ENCODE measurements around the gene NPLOC4. TPM values are rescaled to one million over a fixed set of nuclear protein-coding genes. Genes with fewer than 3 reads are reported as not detected.
"Not testable (repeated sequence)": the region's sequence is repeated elsewhere in the genome, so short reads cannot be mapped to it uniquely, and the experiment has no call there.

Gene NPLOC4
- total RNA-seq, 2 donors from 2014 or later = 77.7 to 87.3 TPM

GRCh38 chr17:81601525-81602120 is 35.3 kb downstream of the NPLOC4 start:
- DNase-seq (ENCODE audit: low spot score) = no peak
- intact Hi-C loops (cut with DNase I) = loop anchor here (5.0 to 10.0 kb wide), 4 partner anchors 44 to 349 kb away; partner anchors contain the start of gene FSCN2 (in 1 of the 2)

GRCh38 chr17:81599719-81600486 is 37.0 kb downstream of the NPLOC4 start:
- DNase-seq (ENCODE audit: low spot score) = no peak
- intact Hi-C loops (cut with DNase I) = loop anchor here (5.0 to 10.0 kb wide), 4 partner anchors 43 to 348 kb away; partner anchors contain the start of gene FSCN2 (in 1 of the 2)

- intact Hi-C loops (cut with DNase I) = no loop called here
These were observed 43.6 kb downstream of the NPLOC4 start for GRCh38 chr17:81593105-81593871.

GRCh38 chr17:81591971-81592370 is 44.9 kb downstream of the NPLOC4 start:
- intact Hi-C loops (cut with DNase I) = no loop called here
- DNase-seq (ENCODE audit: low spot score) = no peak

More at GRCh38 chr17:81593105-81593871, 43.6 kb downstream of the NPLOC4 start:
- DNase-seq (ENCODE audit: low spot score) = no peak

GRCh38 chr17:81590121-81590520 is 46.8 kb downstream of the NPLOC4 start:
- DNase-seq (ENCODE audit: low spot score) = no peak
- intact Hi-C loops (cut with DNase I) = no loop called here

GRCh38 chr17:81589612-81590011 is 47.3 kb downstream of the NPLOC4 start:
- intact Hi-C loops (cut with DNase I) = no loop called here
- no peak for DNase-seq (ENCODE audit: low spot score)

GRCh38 chr17:81586096-81586495 is 50.8 kb downstream of the NPLOC4 start:
- intact Hi-C loops (cut with DNase I) = no loop called here
- no peak for DNase-seq (ENCODE audit: low spot score)

- intact Hi-C loops (cut with DNase I) = not testable (repeated sequence)
These were observed 52.1 kb downstream of the NPLOC4 start for GRCh38 chr17:81584771-81585170.

GRCh38 chr17:81583589-81584342 is 53.1 kb downstream of the NPLOC4 start:
- no peak for DNase-seq (ENCODE audit: low spot score)
- intact Hi-C loops (cut with DNase I) = no loop called here

More at GRCh38 chr17:81584771-81585170, 52.1 kb downstream of the NPLOC4 start:
- DNase-seq (ENCODE audit: low spot score) = not testable (repeated sequence)

GRCh38 chr17:81582749-81583148 is 54.2 kb downstream of the NPLOC4 start:
- DNase-seq (ENCODE audit: low spot score) = no peak
- intact Hi-C loops (cut with DNase I) = no loop called here

- intact Hi-C loops (cut with DNase I) = no loop called here
- DNase-seq (ENCODE audit: low spot score) = no peak
These were observed 54.6 kb downstream of the NPLOC4 start for GRCh38 chr17:81582341-81582740.

GRCh38 chr17:81581758-81582157 is 55.2 kb downstream of the NPLOC4 start:
- intact Hi-C loops (cut with DNase I) = no loop called here
- no peak for DNase-seq (ENCODE audit: low spot score)

GRCh38 chr17:81580481-81580880 is 56.4 kb downstream of the NPLOC4 start:
- DNase-seq (ENCODE audit: low spot score) = no peak
- intact Hi-C loops (cut with DNase I) = no loop called here

- intact Hi-C loops (cut with DNase I) = no loop called here
- no peak for DNase-seq (ENCODE audit: low spot score)
These were observed 57.0 kb downstream of the NPLOC4 start for GRCh38 chr17:81579821-81580321.

GRCh38 chr17:81579298-81579697 is 57.6 kb downstream of the NPLOC4 start:
- intact Hi-C loops (cut with DNase I) = no loop called here
- DNase-seq (ENCODE audit: low spot score) = no peak

- no peak for DNase-seq (ENCODE audit: low spot score)
- intact Hi-C loops (cut with DNase I) = no loop called here
These were observed 58.2 kb downstream of the NPLOC4 start for GRCh38 chr17:81578561-81579225.

- intact Hi-C loops (cut with DNase I) = no loop called here
- no peak for DNase-seq (ENCODE audit: low spot score)
These were observed 58.9 kb downstream of the NPLOC4 start for GRCh38 chr17:81578038-81578441.

- intact Hi-C loops (cut with DNase I) = no loop called here
These were observed 59.5 kb downstream of the NPLOC4 start for GRCh38 chr17:81577278-81578000.

More at GRCh38 chr17:81577278-81578000, 59.5 kb downstream of the NPLOC4 start:
- no peak for DNase-seq (ENCODE audit: low spot score)

All from posterior vena cava (tissue), 2 donors.